ENCODE measurements around the gene CTR9.

GRCh38 chr11:10722307-10722706, 28.7 kb upstream of the CTR9 start:
- TF ChIP-seq POLR2AphosphoS5 (IDR thresholded peaks at IDR 0.05; ENCODE audit: low read depth, low read length) (no peak), SIN3A (IDR thresholded peaks at IDR 0.05; ENCODE audit: borderline replicate concordance, insufficient read depth, low read length) (no peak), REST (IDR thresholded peaks at IDR 0.05; ENCODE audit: insufficient read depth in 1 of 2, low read depth in 2 of 2, low read length in 2 of 2) (no peak)
